HG02678 (cell line): ENCODE data around the gene GPRC5C.

Source experiments
- ATAC-seq: cut with Tn5 transposase; IDR thresholded peaks from one replicate; pipeline ENCODE4 v1.9.1; 2021; ENCODE audit warnings: mild to moderate bottlenecking, moderate library complexity; ENCODE audit not compliant: unreplicated experiment

The GPRC5C gene, protein sequence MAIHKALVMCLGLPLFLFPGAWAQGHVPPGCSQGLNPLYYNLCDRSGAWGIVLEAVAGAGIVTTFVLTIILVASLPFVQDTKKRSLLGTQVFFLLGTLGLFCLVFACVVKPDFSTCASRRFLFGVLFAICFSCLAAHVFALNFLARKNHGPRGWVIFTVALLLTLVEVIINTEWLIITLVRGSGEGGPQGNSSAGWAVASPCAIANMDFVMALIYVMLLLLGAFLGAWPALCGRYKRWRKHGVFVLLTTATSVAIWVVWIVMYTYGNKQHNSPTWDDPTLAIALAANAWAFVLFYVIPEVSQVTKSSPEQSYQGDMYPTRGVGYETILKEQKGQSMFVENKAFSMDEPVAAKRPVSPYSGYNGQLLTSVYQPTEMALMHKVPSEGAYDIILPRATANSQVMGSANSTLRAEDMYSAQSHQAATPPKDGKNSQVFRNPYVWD

DNA sequence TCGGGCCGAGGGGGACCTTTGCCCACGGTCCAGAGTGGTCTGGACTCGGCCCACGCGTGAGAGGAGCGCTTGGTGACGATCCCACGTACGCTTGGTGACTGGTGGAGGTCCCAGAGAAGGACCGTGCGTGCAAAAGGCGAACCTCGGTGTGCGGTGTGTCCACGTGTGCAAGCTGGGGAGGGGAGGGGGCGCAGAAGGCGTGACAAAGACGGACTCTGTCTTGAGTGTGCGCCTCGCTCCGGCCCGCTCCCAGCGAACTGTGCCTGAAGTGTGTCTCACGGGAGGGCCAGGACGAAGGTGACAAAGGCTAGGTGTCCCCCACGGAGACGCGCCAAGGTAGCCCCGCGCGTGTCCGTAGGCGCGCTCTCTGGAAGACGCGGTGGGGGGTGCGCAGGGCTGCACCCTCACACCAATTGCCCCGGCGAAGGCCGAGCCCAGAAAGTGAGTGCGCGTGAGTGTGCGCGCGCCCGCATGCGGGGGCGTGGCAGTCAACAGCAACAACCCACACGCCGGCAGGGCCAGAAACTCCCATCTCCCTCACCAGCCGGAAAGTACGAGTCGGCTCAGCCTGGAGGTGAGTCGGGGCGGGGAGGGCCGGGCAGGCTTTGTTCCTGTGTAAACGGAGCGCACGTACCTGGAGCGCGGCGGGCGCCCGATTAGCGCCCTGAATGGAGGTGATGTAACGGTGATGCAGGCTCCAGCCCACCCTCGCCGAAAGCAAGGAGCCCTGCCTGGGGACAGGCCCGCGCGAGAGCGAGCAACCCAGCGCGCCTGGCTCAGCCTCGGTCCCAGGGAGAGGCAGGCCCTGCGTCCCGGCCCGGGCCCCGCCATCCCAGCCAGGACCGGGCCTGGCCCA is at the start of gene GPRC5C:
Gene GPRC5C (plus strand): TSS at position 521 of the 856 bp plus-strand sequence. CDS start 7,689 bp downstream, outside the sequence.
- ATAC-seq, result no peak

DNA sequence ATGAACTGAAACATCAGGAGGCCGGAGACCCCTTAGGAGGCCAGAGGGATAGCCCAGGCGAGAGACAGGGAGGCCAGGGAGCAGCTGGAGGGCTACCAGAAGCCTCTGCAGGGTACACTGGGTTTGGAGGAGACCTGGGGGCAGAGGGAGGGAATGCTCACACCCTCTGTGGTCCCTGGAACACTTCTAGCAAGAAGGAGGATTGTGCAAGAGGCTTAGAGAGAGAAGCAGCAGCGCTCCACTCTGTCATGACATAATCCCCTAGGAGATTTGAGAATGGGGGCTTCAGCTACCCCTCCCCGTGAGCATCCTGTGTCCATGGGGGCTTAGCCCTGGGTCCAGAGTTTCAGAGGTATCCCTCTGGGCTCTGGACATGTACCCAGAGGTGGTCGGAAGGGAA is 48.7 kb upstream of the GPRC5C start:
- ATAC-seq, result no peak

DNA sequence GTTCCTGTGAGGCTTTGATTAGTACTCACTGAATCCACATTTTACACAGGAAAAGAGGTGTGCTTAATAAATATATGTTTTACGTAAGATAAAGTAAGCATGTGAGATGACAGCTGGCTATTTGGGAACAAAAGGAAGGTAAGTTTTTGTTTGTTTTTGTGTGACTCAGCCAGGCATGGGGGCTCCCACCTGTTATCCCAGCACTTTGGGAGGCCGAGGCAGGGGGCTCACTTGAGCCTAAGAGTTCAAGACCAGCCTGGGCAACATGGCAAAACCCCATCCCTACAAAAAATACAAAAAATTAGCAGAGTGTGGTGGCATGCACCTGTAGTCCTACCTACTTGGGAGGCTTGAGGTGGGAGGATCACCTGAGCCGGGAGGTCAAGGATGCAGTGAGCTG is 46.7 kb upstream of the GPRC5C start:
- ATAC-seq, result no peak

DNA sequence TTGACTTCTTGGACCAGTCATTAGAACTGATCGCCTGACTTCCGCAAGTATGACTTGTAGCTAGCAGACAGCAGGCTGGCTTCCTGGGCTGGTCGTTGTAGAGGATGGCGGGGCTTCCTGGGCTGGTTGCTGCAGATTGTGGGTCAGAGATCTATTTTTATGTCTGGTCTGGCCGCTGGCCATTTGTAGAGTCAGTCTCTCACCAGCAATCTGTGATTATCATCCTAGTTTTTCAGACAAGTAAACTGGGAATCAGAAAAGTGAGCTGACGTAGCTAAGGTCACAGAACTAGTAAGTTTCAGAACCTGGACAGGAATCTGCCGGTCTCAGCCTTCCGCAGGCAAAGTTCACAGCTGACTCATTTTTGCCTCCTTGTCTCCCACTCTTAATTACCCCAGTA is 45.5 kb upstream of the GPRC5C start:
- no peak for ATAC-seq

DNA sequence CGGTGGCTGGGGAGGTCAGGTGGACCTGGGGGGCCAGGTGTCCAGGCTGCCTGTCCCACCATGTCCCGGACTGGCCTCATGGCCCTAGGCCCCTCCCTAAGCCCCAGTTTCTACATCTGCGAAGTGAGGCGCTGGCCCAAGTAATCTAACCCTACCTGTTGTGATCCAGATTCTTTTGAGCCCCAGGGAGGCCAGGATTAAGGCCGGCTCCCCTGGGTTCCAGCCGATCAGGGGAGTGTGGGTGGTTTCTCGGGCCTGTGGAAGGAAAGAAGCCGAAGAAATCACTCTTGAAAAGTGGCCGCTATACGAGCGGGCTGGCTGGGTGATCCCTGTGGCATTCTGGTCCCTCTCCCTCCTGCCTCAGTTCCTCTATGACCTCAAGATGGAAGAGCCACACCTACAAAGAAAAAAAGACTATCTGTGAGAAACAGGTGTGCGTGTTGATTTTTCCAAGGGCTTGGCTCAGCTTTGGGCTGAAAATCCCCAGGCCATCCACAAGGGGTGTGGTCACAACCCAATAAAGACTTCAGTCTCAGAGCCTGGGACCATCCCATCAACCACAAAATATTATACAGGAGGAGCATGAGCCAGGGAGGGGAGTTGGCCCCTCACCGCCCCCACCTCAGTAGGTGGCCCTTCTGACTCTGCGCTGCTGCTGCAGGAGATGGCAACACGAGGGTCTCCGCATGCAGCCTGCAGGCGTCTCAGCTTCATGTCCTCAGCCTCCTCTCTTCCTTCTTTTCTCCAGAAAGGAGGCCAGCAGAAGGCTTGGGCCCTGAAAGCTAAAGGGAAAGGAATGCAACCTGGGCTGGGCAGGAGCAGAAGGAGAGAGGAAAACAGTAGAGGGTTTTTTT is 44.3 kb upstream of the GPRC5C start:
- ATAC-seq, result no peak

DNA sequence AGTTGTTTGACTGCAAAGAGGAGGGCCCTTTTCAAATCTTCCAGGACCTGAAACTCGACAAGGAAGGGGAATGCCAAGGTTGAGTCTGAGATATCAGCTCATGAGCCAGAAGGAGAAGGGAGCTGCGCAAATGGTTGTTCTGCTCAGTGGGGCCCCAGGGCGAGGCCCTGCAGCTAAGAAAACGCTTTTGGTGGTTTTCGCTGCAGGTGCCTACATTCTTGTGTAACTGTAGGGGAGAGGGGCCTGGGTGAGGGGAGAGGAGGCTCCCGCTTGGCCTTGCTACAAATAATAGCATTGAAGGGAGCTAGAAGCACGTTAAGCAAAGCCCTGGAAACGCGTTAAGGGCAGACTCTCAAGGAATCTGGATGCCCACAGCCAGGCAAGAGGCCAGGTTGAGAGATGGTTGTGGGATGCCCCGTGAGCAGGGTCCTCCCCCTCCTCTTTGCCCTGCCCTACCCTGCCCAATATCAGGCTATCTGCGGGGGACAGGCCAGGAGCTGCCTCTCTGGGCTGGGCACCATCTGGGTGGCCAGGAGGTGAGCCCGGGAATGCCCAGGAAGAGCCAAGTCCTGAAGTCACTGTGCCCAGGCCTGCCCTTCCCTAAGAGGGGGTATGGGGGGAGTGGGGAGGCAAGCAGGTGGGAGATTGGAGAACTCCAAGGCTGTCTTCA is 42.7 kb upstream of the GPRC5C start:
- no peak for ATAC-seq

DNA sequence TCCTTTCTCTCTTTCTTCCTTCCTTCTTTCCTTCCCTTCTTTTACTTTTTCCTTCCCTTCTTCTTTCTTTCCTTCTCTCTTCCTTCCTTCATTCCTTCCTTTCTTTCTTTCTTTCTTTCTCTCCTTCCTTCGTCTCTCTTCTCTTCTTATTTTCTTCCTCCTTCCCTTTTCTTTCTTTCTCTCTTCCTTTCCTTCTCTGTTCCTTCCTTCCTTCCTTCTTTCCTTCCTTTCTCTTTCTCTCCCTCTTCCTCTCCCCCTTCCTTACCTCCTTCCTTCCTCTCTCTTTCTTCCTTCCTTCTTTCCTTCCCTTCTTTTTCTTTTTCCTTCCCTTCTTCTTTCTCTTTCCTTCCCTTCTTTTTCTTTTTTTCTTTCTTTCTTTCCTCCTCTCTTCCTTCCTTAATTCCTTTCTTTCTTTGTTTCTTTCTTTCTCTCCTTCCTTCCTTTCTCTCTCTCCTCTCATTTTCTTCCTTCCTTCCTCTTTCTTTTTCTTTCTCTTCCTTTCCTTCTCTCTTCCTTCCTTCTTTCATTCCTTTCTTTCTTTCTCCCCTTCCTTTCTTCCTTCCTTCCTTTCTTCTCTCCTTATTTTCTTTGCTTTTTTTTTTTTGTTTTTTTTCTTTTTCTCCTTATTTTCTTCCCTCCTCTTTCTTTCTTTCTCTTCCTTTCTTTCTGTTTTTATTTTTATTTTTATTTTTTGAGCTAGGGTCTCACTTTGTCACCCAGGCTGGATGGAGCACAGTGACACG is 41.8 kb upstream of the GPRC5C start:
- ATAC-seq, result no peak

DNA sequence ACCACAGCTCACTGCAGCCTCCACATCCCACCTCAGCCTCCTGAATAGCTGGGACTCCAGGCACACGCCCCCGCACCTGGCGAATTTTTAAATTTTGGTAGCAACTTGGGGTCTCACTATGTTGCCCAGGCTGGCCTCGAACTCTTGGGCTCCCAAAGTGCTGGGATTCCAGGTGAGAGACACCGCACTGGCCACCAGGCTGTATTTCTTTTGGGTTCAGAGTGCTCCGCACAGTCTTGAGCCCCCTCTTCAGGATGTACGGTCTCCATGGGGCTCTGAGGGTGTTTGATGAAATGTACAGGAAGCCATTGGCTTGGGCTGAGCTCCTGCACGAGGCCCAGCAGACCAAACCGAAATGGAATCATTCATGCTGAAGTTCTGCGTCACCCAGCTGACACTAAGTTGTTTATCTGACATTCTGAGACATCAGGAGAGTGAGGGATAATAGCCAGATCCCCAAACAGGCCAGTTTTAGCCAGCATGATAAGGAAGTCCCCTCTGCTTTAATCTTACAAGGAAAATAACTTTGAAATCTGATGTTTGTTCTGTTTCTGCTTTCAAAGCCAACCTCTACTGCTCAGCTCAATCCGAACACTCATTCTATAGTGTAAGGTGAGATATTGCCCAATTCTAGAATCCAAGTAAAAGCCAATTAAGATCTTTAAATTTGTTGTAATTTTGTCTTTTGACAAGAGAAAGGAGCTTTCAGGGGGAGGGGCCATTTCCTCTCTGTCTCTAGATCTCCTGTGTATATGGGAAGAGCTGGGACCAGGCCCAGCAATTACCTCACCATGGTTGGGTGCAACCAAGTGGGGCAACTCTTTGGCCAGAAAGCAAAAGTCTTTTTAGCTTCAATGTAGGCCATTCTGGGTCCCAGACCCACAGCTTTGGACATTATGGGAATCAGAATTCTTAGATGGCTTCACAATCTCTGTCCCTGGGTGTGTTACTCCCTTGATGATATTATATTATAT is 40.9 kb upstream of the GPRC5C start:
- ATAC-seq, result no peak

DNA sequence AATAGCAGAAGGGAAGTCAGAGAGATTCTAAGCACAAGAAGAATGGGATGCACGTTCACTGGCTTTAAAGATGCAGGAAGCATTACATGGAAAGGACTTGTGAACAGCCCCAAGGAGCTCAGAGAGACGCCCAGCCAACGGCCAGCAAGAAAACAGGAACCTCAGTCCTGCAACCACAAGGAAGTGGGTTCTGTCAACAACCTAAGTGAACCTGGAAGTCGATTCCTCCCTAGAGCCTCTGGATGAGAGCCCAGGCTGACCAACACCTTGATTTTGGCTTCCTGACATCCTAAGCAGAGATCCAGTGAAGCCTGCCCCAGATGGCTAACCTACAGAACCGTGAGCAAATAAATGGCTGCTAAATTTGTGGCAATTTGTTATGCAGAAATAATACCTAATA is 40.1 kb upstream of the GPRC5C start:
- ATAC-seq, result no peak

DNA sequence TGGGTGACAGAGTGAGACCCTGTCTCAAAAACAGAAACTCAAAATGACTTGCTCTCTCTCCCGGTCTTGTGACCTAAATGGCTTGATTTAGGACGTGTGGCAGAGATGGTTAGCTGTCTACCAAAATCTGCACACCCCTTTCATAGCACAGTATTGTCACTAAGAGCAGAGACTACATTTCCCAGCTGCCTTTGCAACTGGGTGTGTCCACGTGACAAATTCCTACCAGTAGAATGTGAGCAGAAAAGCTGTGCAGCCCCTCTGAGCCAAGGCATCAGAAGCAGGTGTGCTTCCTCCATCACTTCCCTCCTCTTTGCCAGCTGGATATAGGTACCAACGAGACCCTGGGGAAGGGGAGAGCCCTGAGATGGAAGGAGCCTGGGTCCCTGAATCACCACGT is 39.0 kb upstream of the GPRC5C start:
- ATAC-seq, result no peak

DNA sequence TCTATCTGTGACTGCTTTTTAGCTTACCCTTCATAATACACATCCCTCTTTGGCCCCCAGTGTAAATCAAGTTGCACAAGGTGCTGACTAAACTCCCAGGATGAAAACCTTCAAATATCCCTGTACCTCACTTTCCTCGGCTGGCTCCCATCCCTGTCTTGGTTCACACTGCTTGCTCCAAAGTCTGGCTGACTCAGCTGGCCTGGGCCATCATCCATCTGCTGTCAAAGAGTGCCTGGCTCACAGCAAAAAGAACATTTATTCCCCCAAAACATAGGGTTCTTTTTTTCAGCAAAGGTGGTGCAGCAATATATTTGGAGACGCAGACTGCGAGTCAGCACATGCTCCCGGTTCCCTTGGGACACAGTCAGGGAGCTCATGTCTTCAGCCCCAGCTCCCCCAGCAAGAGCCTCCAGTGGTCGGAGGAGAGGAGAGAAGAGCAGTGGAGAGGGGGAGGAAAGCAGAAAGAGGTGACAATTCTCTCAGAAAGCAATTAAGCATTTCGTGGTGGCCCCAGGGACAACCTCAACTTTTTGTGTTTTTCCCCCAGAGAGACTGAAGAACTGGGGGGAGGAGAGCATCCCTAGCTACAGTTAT is 38.4 kb upstream of the GPRC5C start:
- ATAC-seq, result no peak

DNA sequence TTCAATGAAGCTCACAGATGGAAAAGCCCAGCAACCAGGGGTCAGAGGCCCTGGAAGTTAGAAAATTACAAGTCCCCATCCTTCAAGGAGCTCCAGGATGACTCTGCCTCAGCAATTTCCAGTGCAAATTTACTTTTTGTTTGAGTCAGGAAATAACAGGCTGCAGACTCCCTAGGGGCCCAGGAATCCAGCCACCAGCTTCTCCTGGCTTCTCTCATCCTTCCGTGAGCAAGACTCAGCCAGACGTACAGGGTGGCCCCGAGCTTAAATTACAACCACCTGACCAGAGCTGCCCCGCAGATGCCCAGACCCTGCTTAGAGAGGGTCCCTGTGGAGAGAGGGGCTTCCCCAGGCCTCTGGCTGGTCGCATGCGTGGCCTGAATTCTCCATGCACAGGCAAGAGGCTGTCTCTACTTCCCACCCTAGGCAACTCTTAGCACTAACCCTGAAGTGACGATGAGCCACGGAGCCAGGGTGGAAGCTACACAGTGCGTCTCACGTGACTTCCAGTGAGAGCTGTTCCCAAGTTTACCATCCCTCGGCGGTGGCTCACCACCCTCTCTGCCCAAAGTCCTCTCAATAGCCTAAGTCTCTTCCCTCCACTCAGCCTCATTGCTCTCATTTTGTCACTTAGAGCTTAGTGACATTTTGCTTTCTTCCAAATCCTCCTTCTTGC is 37.5 kb upstream of the GPRC5C start:
- no peak for ATAC-seq

DNA sequence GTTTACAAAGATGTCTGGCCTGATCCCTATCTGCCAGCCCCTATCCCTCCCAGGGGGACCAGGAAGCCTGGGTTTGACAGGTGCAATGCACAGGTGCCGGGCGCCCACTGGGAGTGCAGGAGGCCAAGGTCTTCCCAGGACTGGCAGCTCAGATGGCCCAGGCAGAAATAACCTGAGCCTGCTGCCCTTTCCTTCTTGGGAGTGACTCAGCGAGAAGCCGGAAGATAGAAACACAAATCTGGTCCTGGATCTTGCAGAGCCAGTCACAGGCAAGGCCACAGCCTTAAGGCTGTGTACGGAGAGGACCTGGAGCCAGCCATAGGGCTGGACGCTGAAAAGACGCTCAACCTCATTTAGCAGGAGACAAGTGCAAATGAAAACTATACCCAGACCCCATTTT is 36.9 kb upstream of the GPRC5C start:
- no peak for ATAC-seq

DNA sequence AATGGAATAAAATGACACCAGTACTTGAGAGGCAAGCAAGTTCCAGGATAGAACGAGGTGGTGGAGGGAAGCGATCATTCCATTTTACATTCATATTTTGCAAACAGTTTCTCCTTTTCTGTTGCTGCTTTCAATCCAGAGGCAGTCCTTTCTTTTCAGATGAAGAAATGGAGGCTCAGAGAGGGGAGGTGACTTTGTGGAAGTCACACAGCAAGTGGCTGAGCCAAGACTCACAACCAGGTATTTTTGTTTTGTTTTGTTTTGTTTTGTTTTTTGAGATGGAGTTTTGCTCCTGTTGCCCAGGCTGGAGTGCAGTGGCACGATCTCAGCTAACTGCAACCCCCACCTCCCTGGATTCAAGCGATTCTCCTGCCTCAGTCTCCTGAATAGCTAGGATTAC is 35.3 kb upstream of the GPRC5C start:
- no peak for ATAC-seq

DNA sequence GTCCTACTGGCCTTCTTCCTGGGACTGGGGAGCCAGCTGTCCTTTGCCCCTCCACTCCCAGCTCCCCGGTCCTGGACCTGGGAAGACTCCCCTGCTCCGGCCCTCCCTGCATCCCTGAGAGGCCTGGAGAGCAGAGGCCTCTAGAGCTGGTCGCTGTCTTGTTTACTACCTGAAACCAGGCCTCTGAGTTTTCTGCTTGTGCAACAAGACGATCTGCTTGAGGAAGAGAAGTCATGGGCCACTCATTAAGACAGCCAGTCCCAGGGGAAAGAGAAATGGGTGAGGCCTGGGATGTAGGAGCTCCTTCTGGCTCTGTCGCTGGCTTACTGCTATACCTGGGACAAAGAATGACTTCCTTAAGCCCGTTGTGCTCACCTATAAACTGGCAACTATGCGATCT is 29.8 kb upstream of the GPRC5C start:
- no peak for ATAC-seq

DNA sequence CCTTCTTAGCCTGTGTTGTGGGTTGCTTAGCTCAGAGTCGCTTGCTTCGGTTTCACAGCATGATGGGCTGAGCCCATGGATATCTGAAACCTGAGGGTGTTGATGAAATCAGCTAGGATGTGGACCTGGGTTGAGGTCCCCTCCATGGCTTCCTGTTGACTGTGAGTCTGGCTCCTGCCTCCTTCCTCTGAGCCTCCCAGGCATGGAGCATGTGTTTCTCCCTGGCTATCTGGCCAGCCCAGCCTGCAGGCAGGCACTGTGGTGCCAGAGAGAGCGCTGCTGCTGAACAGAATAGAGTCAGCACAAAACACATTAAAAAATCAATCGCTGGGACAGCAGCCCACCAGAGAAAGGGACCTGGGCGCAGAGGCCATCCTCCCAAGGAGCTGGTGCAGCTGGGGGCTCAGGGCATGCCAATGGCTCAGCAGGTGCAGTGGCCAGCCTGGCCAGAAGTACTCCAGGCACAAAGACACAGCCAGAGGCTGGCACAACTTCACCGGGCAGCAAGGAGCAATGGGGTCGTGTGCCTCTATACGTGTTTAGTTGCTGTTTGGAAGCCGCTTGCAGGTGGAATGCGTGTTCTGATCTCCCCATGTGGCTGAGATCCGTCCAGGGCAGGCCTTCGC is 28.3 kb upstream of the GPRC5C start:
- no peak for ATAC-seq

DNA sequence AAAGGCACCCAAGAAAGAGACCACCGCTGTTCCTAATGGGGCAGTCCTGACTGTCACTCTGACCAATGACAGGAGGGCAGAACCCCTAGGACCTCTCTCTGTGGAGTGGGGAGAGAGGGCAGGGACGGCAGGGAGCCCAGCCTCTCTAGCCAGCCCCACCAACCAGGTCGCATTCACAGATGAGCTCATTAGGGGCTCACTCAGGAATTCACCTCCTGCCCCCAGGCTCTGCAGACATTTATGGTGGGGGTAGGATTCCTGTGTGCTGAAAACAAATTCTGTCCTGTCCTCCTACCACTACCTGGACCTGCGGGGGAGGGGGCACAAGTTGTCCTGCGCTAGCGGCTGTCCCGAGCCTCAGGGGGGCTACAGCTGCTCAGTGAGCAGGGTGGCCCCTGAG is 27.7 kb upstream of the GPRC5C start:
- ATAC-seq, result no peak
